ENCODE results near the gene TREML4.

TREML4 gene

GRCh38 chr6:41255638-41256246 is 27.6 kb downstream of the TREML4 start:
- no peak for DNase-seq

- no peak for DNase-seq
Measured at GRCh38 chr6:41256383-41256782, 28.2 kb downstream of the TREML4 start.

- no peak for DNase-seq
Measured at GRCh38 chr6:41257369-41258195, 29.4 kb downstream of the TREML4 start.

- DNase-seq = no peak
Measured at GRCh38 chr6:41258196-41258493, 30.0 kb downstream of the TREML4 start.

- DNase-seq = no peak
Measured at GRCh38 chr6:41262401-41262800, 34.3 kb downstream of the TREML4 start.

- no peak for DNase-seq
Measured at GRCh38 chr6:41263267-41263666, 35.1 kb downstream of the TREML4 start.

- no peak for DNase-seq
Measured at GRCh38 chr6:41266541-41266940, 38.4 kb downstream of the TREML4 start.

GRCh38 chr6:41268478-41268877 is 40.3 kb downstream of the TREML4 start:
- DNase-seq = no peak

GRCh38 chr6:41269166-41269565 is 41.0 kb downstream of the TREML4 start:
- no peak for DNase-seq

GRCh38 chr6:41269716-41270115 is 41.6 kb downstream of the TREML4 start:
- DNase-seq = no peak

- peak; percentile 33 for DNase-seq
Measured at GRCh38 chr6:41271901-41272395, 43.8 kb downstream of the TREML4 start.

- DNase-seq = no peak
Measured at GRCh38 chr6:41272591-41273240, 44.6 kb downstream of the TREML4 start.

GRCh38 chr6:41273714-41274113 is 45.6 kb downstream of the TREML4 start:
- no peak for DNase-seq

GRCh38 chr6:41274256-41274655 is 46.1 kb downstream of the TREML4 start:
- no peak for DNase-seq

- DNase-seq = no peak
Measured at GRCh38 chr6:41275489-41275888, 47.3 kb downstream of the TREML4 start.

GRCh38 chr6:41277605-41278004 is 49.5 kb downstream of the TREML4 start:
- no peak for DNase-seq

- peak; percentile 76 for DNase-seq
Measured at GRCh38 chr6:41278699-41279405, 50.7 kb downstream of the TREML4 start.

- no peak for DNase-seq
Measured at GRCh38 chr6:41280381-41281057, 52.4 kb downstream of the TREML4 start.

- DNase-seq = no peak
Measured at GRCh38 chr6:41283600-41283999, 55.5 kb downstream of the TREML4 start.

- no peak for DNase-seq
Measured at GRCh38 chr6:41284726-41285125, 56.6 kb downstream of the TREML4 start.

- peak; percentile 37 for DNase-seq
Measured at GRCh38 chr6:41286544-41287346, 58.6 kb downstream of the TREML4 start, which contains the start of gene TREM1. TSS of gene TREM1 (minus strand) at chr6:41286682. CDS start at chr6:41286655, 27 bp downstream.
